Stimulated activated CD8-positive, alpha-beta memory T cell treated with anti-CD3 and anti-CD28 coated beads, Interleukin-7, amount 100 ng/mL, for 24 hours (primary cell): ENCODE data around the gene HAVCR1.

Source experiments
- DNase-seq: peaks from one replicate; pipeline ENCODE4 v3.0.0-alpha.2; 2020; ENCODE audit warnings: low read depth

Gene HAVCR1

DNA sequence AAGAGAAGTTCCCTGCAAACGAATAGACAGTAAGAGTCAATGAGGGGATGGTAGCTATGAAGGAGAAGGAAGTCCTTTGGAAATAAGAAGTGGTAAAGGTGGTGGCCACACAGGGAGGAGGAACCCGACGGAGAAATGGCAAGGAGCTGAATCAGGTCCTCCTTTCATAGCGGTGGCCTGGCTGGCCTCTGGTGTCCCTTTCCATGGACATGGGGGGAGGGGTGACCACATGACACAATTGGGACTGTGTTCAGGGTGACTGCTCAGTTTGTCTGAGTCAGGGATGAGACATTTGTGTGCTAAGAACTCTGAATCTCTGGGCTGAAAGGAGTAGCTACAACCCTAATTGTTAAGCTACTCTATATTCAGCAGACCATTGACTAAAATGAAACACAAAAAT is 67.2 kb downstream of the HAVCR1 start:
- no peak for DNase-seq

DNA sequence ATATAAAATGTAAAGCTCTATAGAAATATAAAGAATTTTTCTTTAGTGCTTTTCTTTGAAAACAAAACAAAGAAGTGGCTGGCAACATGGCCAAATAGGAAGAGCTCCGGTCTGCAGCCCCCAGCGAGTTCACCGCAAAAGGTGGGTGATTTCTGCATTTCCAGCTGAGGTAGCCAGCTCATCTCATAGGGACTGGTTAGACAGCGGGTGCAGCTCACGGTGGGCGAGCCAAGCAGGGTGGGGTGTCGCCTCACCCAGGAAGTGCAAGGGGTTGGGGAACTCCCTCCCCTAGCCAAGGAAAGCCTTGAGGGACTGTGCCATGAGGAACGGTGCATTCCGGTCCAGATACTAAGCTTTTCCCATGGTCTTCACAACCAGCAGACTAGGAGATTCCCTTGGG is 74.9 kb downstream of the HAVCR1 start:
- no peak for DNase-seq

DNA sequence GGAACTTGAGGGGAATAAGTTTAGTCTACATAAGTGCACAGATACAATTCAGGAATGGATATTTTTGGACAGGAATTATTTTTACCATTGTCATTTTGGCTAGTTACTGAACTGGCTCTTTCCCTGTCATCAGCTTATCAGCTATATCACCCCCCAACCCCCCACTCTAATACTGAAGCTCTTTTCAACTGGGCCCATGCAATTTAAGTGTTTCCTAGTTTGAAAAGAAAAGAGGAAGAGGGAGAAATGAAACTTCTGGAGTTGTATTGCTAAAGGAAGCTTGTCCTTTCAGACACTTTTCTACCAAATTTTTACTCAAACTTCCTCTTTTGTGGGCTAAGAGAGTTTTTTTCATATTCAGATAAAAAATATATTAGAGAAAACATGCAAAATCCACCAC is 77.4 kb downstream of the HAVCR1 start:
- DNase-seq, result no peak
